GM23248 (cell line): Measurements from ENCODE around the gene CYP4F12. TPM values are rescaled to one million over a fixed set of nuclear protein-coding genes. Genes with fewer than 3 reads are reported as not detected.

ENCODE experiments used
- DNase-seq: peaks from one replicate; pipeline ENCODE4 v3.0.0-alpha.2; 2015
- H2AFZ ChIP-seq: fragments of 200-600 bp; sonication (generic); 2 replicates; pipeline ENCODE4 v1.6.1; 2016; ENCODE audit warnings: antibody characterized with exemption
- H3F3A ChIP-seq: fragments of 200-600 bp; sonication (generic); 2 replicates; pipeline ENCODE4 v1.6.1; 2016; ENCODE audit warnings: mild to moderate bottlenecking, antibody characterized with exemption, mixed run types; ENCODE audit not compliant: insufficient read depth
- H3K27ac ChIP-seq: fragments of 200-600 bp; sonication (generic); 2 replicates; pipeline ENCODE4 v1.5.1; 2016; ENCODE audit warnings: mild to moderate bottlenecking
- H3K27me3 ChIP-seq: fragments of 200-600 bp; sonication (generic); replicated peaks from 2 replicates; pipeline ENCODE4 v1.6.1; 2016; ENCODE audit warnings: mild to moderate bottlenecking; ENCODE audit not compliant: insufficient read depth
- H3K36me3 ChIP-seq: fragments of 200-600 bp; sonication (generic); 2 replicates; pipeline ENCODE4 v1.6.1; 2016; ENCODE audit warnings: low read depth, mild to moderate bottlenecking
- H3K4me1 ChIP-seq: fragments of 200-600 bp; sonication (generic); 2 replicates; pipeline ENCODE4 v1.6.1; 2016; ENCODE audit warnings: mild to moderate bottlenecking; ENCODE audit not compliant: insufficient read depth
- H3K4me2 ChIP-seq: fragments of 200-600 bp; sonication (generic); one replicate; pipeline ENCODE4 v1.6.1; 2016; ENCODE audit warnings: mild to moderate bottlenecking; ENCODE audit not compliant: unreplicated experiment
- H3K4me3 ChIP-seq: fragments of 200-600 bp; sonication (generic); 2 replicates; pipeline ENCODE4 v1.5.1; 2016; ENCODE audit warnings: mild to moderate bottlenecking
- H3K79me2 ChIP-seq: fragments of 200-600 bp; sonication (generic); 2 replicates; pipeline ENCODE4 v1.6.1; 2016; ENCODE audit warnings: mild to moderate bottlenecking; ENCODE audit not compliant: insufficient read depth
- H3K9ac ChIP-seq: fragments of 200-600 bp; sonication (generic); 2 replicates; pipeline ENCODE4 v1.6.1; 2016; ENCODE audit warnings: mild to moderate bottlenecking
- H3K9me2 ChIP-seq: fragments of 200-600 bp; sonication (generic); 2 replicates; pipeline ENCODE4 v1.6.1; 2016; ENCODE audit warnings: mixed run types, mild to moderate bottlenecking, moderate library complexity; ENCODE audit not compliant: insufficient read depth
- H3K9me3 ChIP-seq: fragments of 200-600 bp; sonication (generic); one replicate; pipeline ENCODE4 v1.6.1; 2017; ENCODE audit warnings: low read depth
- H4K20me1 ChIP-seq: fragments of 200-600 bp; sonication (generic); 2 replicates; pipeline ENCODE4 v1.6.0; 2016; ENCODE audit not compliant: insufficient read depth
- EZH2 ChIP-seq: fragments of 200-600 bp; sonication (generic); IDR thresholded peaks from 2 replicates; pipeline ENCODE4 v1.6.1; 2018; ENCODE audit warnings: antibody characterized with exemption, mild to moderate bottlenecking; ENCODE audit not compliant: insufficient read depth, poor library complexity, severe bottlenecking
- EZH2phosphoT487 ChIP-seq: fragments of 200-600 bp; sonication (generic); IDR thresholded peaks from 2 replicates; pipeline ENCODE4 v1.6.1; 2018; ENCODE audit warnings: antibody characterized with exemption, moderate library complexity, mild to moderate bottlenecking, low read depth; ENCODE audit not compliant: insufficient read depth
- WGBS, 2 experiments: methylation state at CpG; one replicate each; pipeline ENCODE4 v1.1.6; 2015 to 2017; ENCODE audit warnings: low lambda C conversion rate in 2 of 2, low coverage in 1 of 2; ENCODE audit errors: missing lambda C conversion rate in 2 of 2; 5-methylcytosine and 5-hydroxymethylcytosine counted together
- in situ Hi-C: fragments of 300-500 bp; cut with MboI; formaldehyde crosslinking; loops from 2 replicates; pipeline ENCODE4 v1.15.0; 2020
- polyA plus RNA-seq: library from polyadenylated mRNA; unstranded; fragments of >200 nt; fragmentation: Nextera tagmentation; extraction: Ambion mirVana; gene quantifications from 2 replicates; pipeline ENCODE4 v1.2.1, GENCODE V29; 2016
- total RNA-seq: library from RNA; depleted of rRNA; stranded (reverse); fragments of >200 nt; shearing (Covaris generic); gene quantifications from 2 replicates; pipeline ENCODE4 v1.2.3, GENCODE V29; 2014

Gene CYP4F12
- total and polyA plus RNA-seq, 2 experiments from 2014 or later = not detected

- in situ Hi-C loops = no loop called here
- TF ChIP-seq EZH2 (no peak), EZH2phosphoT487 (no peak)
- DNase-seq = no peak
- no peak overlapping the region for H3K27ac ChIP-seq
- H3K9me2 ChIP-seq = no peaks in the 10 kb centered on the region
- H3K4me3 ChIP-seq = no peak overlapping the region
- H3K79me2 ChIP-seq = no peaks in the 10 kb centered on the region
- WGBS, 2 experiments = 14% methylated on average over 8 of the region's 8 CpGs
- no peaks in the 10 kb centered on the region for H3K36me3 ChIP-seq
- no peaks in the 10 kb centered on the region for H3K4me1 ChIP-seq
- H3F3A ChIP-seq = no peaks in the 10 kb centered on the region
- H3K4me2 ChIP-seq = no peak overlapping the region
- H3K9ac ChIP-seq = no peak overlapping the region
- no peaks in the 10 kb centered on the region for H3K27me3 ChIP-seq
- no peak overlapping the region for H2AFZ ChIP-seq
- no peaks in the 10 kb centered on the region for H3K9me3 ChIP-seq
- H4K20me1 ChIP-seq = no peaks in the 10 kb centered on the region
Measured at GRCh38 chr19:15680478-15681322, 7.8 kb downstream of the CYP4F12 start.

GRCh38 chr19:15683411-15683810 is 10.5 kb downstream of the CYP4F12 start:
- H3K79me2 ChIP-seq = no peaks in the 10 kb centered on the region
- no peak overlapping the region for H3K4me3 ChIP-seq
- no peaks in the 10 kb centered on the region for H3F3A ChIP-seq
- no peaks in the 10 kb centered on the region for H3K9me3 ChIP-seq
- TF ChIP-seq EZH2phosphoT487 (no peak), EZH2 (no peak)
- H3K9ac ChIP-seq = no peak overlapping the region
- H2AFZ ChIP-seq = no peak overlapping the region
- no peak overlapping the region for H3K27ac ChIP-seq
- H3K4me1 ChIP-seq = no peaks in the 10 kb centered on the region
- no peaks in the 10 kb centered on the region for H4K20me1 ChIP-seq
- H3K9me2 ChIP-seq = no peaks in the 10 kb centered on the region
- no peak for DNase-seq
- H3K4me2 ChIP-seq = no peak overlapping the region
- in situ Hi-C loops = no loop called here
- H3K36me3 ChIP-seq = no peaks in the 10 kb centered on the region
- WGBS, 2 experiments = 42 to 48% methylated on average over 10 of the region's 10 CpGs
- no peaks in the 10 kb centered on the region for H3K27me3 ChIP-seq

GRCh38 chr19:15684828-15685227 is 11.9 kb downstream of the CYP4F12 start:
- Histone ChIP-seq H2AFZ (no peak overlapping the region), H3K9me3 (no peaks in the 10 kb centered on the region), H3K79me2 (no peaks in the 10 kb centered on the region), H3K27me3 (no peaks in the 10 kb centered on the region), H3K4me3 (no peak overlapping the region), H3K4me2 (no peak overlapping the region), H4K20me1 (no peaks in the 10 kb centered on the region), H3F3A (no peaks in the 10 kb centered on the region), H3K9ac (no peak overlapping the region), H3K27ac (no peak overlapping the region), H3K4me1 (no peaks in the 10 kb centered on the region), H3K36me3 (no peaks in the 10 kb centered on the region), H3K9me2 (no peaks in the 10 kb centered on the region)
- 16 to 22% methylated on average over 9 of the region's 9 CpGs for WGBS, 2 experiments
- no peak for DNase-seq
- in situ Hi-C loops = no loop called here
- no peak for TF ChIP-seq EZH2
- no peak for TF ChIP-seq EZH2phosphoT487

DNA sequence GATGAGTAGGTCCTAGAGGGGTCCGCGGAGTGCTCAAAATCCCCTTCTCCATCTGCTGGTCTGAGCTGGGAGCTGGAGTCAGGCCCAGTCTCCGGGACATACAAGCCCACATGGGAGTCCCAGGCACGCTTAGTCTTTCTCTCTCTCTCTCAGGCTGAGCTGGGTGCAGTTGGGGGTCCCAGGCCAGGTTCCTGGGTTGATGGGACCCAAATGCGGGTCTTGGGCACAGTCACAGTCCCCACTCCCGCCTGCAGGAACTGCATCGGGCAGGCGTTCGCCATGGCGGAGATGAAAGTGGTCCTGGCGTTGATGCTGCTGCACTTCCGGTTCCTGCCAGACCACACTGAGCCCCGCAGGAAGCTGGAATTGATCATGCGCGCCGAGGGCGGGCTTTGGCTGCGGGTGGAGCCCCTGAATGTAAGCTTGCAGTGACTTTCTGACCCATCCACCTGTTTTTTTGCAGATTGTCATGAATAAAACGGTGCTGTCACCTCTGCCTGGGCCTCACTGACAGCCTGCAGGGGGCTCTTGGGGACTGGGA is 23.8 kb downstream of the CYP4F12 start:
- no peaks in the 10 kb centered on the region for H3K9me2 ChIP-seq
- H3F3A ChIP-seq = no peaks in the 10 kb centered on the region
- DNase-seq = no peak
- H3K4me1 ChIP-seq = no peaks in the 10 kb centered on the region
- H4K20me1 ChIP-seq = no peaks in the 10 kb centered on the region
- no peaks in the 10 kb centered on the region for H3K79me2 ChIP-seq
- H3K4me2 ChIP-seq = no peak overlapping the region
- no peak overlapping the region for H3K4me3 ChIP-seq
- no peaks in the 10 kb centered on the region for H3K36me3 ChIP-seq
- no peak overlapping the region for H3K9ac ChIP-seq
- no peak overlapping the region for H2AFZ ChIP-seq
- no peaks in the 10 kb centered on the region for H3K9me3 ChIP-seq
- WGBS, 2 experiments = 38 to 39% methylated on average over 19 of the region's 19 CpGs
- TF ChIP-seq EZH2phosphoT487 (no peak), EZH2 (no peak)
- no peak overlapping the region for H3K27ac ChIP-seq
- H3K27me3 ChIP-seq = no peaks in the 10 kb centered on the region
- in situ Hi-C loops = no loop called here
